Measurements from ENCODE around the gene PRMT5. TPM values are rescaled to one million over a fixed set of nuclear protein-coding genes. Genes with fewer than 3 reads are reported as not detected.
"Not testable (repeated sequence)": the region's sequence is repeated elsewhere in the genome, so short reads cannot be mapped to it uniquely, and the experiment has no call there.

The PRMT5 gene
- total and polyA plus RNA-seq, 8 donors, result 15.6 to 31.8 (median 28.1) TPM

DNA sequence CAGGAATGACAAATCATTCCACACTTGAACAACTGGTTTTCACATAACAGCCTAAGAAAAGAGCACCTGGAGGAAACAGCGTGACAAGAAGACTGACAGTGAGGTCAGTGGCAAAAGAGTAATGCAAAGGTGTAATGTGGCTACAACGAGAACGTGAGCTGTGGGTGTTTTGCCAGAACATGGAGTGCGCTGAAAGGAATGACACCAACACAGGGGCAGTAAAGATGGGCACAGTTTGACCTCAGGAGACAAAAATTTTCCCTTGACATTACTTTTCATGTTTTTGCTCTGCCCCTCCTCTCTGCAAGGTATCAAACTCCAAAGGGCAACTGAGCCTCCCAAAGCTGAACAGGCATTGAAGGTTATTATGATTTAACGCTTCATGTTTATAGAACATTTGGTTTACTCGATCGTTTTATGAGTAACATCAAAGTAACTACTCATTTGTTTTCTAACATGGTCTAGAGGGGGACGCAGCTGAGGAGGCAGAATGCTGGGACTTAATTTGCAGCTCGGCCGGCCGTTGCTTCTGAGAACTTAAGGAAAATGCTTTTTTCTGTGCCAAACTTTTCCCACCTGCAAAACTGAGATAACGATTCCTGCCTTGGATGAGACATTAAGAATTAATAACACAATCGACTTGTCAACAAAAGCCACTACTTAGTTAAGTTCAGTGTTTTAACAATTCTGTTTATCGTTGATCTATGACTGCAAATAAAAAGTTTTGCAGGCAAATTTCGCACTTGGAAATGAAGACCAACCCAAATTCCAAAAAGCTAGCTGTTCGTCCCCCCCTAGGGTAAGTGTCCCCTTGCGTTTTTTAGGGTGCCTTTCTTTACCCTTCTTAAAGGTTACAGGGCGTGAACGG, 26.8 kb upstream of the PRMT5 start:
- intact Hi-C loops (cut with DNase I), result no loop called here
- Histone ChIP-seq H3K9me3 (no peaks in the 10 kb centered on the region), H3K27ac (peak overlapping the region; percentile 66 to 93 (median 86)), H3K36me3 (peaks cover 0 to 17% (median 0%) of the 10 kb centered on the region in 3 donors), H3K4me1 (peaks cover 0 to 10% (median 3%) of the 10 kb centered on the region in 3 donors), H3K4me3 (peak overlapping the region; percentile 45 to 62 (median 60)), H3K27me3 (no peaks in the 10 kb centered on the region)
- DNase-seq (no peak), ATAC-seq (no peak), FAIRE-seq (no peak)
- TF ChIP-seq, protein P1, sequence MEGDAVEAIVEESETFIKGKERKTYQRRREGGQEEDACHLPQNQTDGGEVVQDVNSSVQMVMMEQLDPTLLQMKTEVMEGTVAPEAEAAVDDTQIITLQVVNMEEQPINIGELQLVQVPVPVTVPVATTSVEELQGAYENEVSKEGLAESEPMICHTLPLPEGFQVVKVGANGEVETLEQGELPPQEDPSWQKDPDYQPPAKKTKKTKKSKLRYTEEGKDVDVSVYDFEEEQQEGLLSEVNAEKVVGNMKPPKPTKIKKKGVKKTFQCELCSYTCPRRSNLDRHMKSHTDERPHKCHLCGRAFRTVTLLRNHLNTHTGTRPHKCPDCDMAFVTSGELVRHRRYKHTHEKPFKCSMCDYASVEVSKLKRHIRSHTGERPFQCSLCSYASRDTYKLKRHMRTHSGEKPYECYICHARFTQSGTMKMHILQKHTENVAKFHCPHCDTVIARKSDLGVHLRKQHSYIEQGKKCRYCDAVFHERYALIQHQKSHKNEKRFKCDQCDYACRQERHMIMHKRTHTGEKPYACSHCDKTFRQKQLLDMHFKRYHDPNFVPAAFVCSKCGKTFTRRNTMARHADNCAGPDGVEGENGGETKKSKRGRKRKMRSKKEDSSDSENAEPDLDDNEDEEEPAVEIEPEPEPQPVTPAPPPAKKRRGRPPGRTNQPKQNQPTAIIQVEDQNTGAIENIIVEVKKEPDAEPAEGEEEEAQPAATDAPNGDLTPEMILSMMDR (IDR thresholded peaks at IDR 0.05), result no peak
- 11 to 12% methylated on average over 19 of the region's 19 CpGs for WGBS, 2 donors

DNA sequence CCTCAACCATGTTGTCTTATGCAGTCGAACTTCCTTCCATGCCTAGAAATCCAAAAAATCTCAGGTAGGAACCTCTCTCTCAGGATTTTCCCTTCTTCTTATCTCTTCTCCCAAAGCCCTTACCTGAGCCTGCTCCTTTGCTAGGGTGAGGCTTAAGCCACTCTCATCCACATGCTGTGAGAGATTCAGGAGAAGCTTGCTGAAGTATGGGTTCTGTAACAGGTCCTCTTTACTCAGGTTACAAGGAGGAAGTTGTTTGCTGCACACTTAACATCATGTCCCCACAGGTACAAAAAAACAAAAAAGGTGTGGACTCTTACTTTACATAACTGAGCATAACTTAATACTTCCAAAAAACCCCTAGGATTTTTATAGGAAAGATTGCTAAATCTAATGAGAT, 23.2 kb upstream of the PRMT5 start:
- no peaks in the 10 kb centered on the region for H3K9me3 ChIP-seq
- H3K4me1 ChIP-seq, result peaks cover 0 to 10% (median 3%) of the 10 kb centered on the region in 3 donors
- ATAC-seq (no peak), DNase-seq (no peak), FAIRE-seq (no peak)
- H3K4me3 ChIP-seq, result no peak overlapping the region
- H3K36me3 ChIP-seq, result peaks cover 0 to 27% (median 0%) of the 10 kb centered on the region in 3 donors
- H3K27ac ChIP-seq, result no peak overlapping the region
- TF ChIP-seq, protein P1 (IDR thresholded peaks at IDR 0.05), result no peak
- intact Hi-C loops (cut with DNase I), result no loop called here
- WGBS, 2 donors, result 87 to 95% methylated on average over 1 of the region's 1 CpG
- H3K27me3 ChIP-seq, result no peaks in the 10 kb centered on the region

DNA sequence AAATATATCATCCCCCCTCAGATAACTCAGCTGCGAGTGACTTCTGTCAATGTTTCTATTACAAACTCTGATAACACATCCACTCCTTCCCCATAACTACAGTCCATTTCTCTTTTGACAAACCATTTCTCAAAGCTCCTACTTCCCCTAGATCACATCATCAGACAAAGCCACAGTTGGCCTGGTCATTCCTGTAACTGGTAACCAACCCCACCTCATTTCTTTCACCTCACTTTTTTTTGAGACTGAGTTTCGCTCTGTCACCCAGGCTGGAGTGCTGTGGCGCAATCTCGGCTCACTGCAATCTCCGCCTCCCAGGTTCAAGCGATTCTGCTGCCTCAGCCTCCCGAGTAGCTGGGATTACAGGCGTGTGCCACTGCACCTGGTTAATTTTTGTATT, 22.6 kb upstream of the PRMT5 start:
- H3K27me3 ChIP-seq; FAIRE-seq; H3K9me3 ChIP-seq; ATAC-seq; intact Hi-C loops (cut with DNase I); DNase-seq; H3K27ac ChIP-seq; H3K4me3 ChIP-seq: not testable (repeated sequence)
- Histone ChIP-seq H3K4me1 (peaks cover 0 to 10% (median 3%) of the 10 kb centered on the region in 3 donors), H3K36me3 (peaks cover 0 to 31% (median 0%) of the 10 kb centered on the region in 3 donors)
- 91 to 92% methylated on average over 8 of the region's 8 CpGs for WGBS, 2 donors

DNA sequence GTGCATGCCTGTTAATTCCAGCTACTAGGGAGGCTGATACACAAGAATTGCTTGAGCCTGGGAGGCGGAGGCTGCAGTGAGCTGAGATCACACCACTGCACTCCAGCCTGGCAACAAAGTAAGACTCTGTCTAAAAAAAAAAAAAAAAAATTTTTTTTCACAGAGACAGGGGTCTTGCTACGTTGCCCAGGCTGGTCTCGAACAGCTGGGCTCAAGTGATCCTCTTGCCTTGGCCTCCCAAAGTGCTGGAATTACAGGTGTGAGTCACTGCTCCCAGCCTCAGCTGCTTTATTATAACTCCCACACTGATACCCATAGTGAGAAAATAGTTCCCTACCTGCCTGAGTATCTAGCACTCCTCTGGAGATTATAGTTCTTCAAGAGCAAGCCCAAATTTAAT, 16.5 kb upstream of the PRMT5 start:
- no peak overlapping the region for H3K27ac ChIP-seq
- WGBS, 2 donors, result 89 to 95% methylated on average over 3 of the region's 3 CpGs
- no peaks in the 10 kb centered on the region for H3K27me3 ChIP-seq
- TF ChIP-seq, protein P1 (IDR thresholded peaks at IDR 0.05), result no peak
- H3K36me3 ChIP-seq, result peaks cover 0 to 11% (median 0%) of the 10 kb centered on the region in 3 donors
- no peaks in the 10 kb centered on the region for H3K9me3 ChIP-seq
- no peak overlapping the region for H3K4me3 ChIP-seq
- H3K4me1 ChIP-seq, result no peaks in the 10 kb centered on the region
- intact Hi-C loops (cut with DNase I), result no loop called here
- ATAC-seq (no peak), FAIRE-seq (no peak), DNase-seq (no peak)

DNA sequence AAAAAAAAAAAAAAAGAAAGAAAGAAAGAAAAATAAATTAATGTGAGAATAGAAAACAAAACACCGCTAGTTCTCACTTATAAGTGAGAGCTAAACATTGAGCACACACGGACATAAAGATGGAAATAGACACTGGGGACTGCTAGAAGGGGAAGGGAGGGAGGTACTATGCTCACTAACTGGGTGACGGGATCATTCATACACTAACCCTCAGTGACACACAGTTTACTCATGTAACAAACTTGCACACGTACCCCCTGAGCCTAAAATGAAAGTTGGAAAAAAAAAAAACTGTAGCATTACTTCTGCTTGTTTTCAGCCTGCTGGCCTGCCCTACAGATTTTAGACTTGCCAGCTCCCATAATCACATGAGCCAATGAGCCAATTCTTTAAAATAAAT, 10.5 kb upstream of the PRMT5 start:
- TF ChIP-seq, protein P1 (IDR thresholded peaks at IDR 0.05), result no peak
- no peak overlapping the region for H3K27ac ChIP-seq
- DNase-seq, result no peak
- intact Hi-C loops (cut with DNase I), result no loop called here
- no peaks in the 10 kb centered on the region for H3K27me3 ChIP-seq
- H3K36me3 ChIP-seq, result no peaks in the 10 kb centered on the region
- no peak overlapping the region for H3K4me3 ChIP-seq
- no peak for FAIRE-seq
- WGBS, 2 donors, result 92 to 95% methylated on average over 4 of the region's 4 CpGs
- no peaks in the 10 kb centered on the region for H3K9me3 ChIP-seq
- no peaks in the 10 kb centered on the region for H3K4me1 ChIP-seq
- ATAC-seq, result no peak
